Adrenal gland (tissue), 5 donors: ENCODE measurements around the gene COG7.

Source experiments
- POLR2A ChIP-seq, 2 donors: fragments of 450-650 bp; IDR thresholded peaks; one replicate each; pipeline ENCODE4 v1.6.1; 2017; ENCODE audit warnings: antibody characterized with exemption in 2 of 2, mild to moderate bottlenecking in 2 of 2, moderate library complexity in 1 of 2
- TF ChIP-seq, protein P1 (sequence below), 6 experiments: fragments of 450-650 bp in 4 of 6; fragments of 200-600 bp in 2 of 6; sonication (generic) in 1 of 6; IDR thresholded peaks; 1 replicate in 5 of 6; 2 replicates in 1 of 6; pipeline versions ENCODE4 v1.5.1 to v1.8.0; 2016 to 2021; ENCODE audit warnings: antibody characterized with exemption in 6 of 6, mild to moderate bottlenecking in 2 of 6, moderate library complexity in 1 of 6
- donor health status: DM: no; HTN: no; CAD: no.

DNA sequence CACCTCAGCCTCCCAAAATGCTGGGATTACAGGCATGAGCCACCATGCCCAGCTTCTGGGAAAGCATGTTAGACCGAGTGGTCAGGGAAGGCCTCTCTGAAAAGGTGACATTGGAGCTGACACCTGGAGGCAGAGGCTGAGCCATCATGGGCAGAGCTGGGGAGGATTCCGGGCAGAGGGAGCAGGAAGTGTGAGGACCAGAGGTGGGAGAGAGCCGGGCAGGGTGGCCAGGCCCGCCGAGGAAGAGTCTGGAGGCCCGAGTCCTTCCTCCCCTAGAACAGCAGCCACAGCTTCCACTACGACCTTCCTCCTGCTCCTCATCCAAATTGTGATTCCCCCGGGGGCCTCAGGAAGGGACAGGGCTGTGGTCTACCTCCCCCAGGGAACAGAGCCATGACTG, 74.7 kb downstream of the COG7 start:
- TF ChIP-seq, protein P1, sequence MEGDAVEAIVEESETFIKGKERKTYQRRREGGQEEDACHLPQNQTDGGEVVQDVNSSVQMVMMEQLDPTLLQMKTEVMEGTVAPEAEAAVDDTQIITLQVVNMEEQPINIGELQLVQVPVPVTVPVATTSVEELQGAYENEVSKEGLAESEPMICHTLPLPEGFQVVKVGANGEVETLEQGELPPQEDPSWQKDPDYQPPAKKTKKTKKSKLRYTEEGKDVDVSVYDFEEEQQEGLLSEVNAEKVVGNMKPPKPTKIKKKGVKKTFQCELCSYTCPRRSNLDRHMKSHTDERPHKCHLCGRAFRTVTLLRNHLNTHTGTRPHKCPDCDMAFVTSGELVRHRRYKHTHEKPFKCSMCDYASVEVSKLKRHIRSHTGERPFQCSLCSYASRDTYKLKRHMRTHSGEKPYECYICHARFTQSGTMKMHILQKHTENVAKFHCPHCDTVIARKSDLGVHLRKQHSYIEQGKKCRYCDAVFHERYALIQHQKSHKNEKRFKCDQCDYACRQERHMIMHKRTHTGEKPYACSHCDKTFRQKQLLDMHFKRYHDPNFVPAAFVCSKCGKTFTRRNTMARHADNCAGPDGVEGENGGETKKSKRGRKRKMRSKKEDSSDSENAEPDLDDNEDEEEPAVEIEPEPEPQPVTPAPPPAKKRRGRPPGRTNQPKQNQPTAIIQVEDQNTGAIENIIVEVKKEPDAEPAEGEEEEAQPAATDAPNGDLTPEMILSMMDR (IDR thresholded peaks at IDR 0.05) = no peak
- TF ChIP-seq POLR2A (IDR thresholded peaks at IDR 0.05) = no peak
